Measurements from ENCODE around the gene RCAN3. TPM values are rescaled to one million over a fixed set of nuclear protein-coding genes. Genes with fewer than 3 reads are reported as not detected.

Gene RCAN3
- 4.9 TPM for total RNA-seq
- long read RNA-seq, full-length matches to known transcripts: 2 of 4 reads
- long read RNA-seq, partial matches to known transcripts: 0 of 4 reads
- long read RNA-seq, other reads (novel, unspliced or antisense): 2 of 4 reads

- Histone ChIP-seq H3K36me3 (no peaks in the 10 kb centered on the region), H3K9me3 (replicated peaks) (no peaks in the 10 kb centered on the region), H3K27me3 (ENCODE audit: low read depth) (no peaks in the 10 kb centered on the region), H3K27ac (replicated peaks) (peak within 1 kb of the TSS; percentile 93), H3K4me1 (peaks cover 26% of the 10 kb centered on the region), H3K4me3 (peak within 1 kb of the TSS; percentile 86)
- peak; percentile 88 for DNase-seq
- intact Hi-C loops (cut with micrococcal nuclease): loop anchor here (10.0 kb wide), 1 partner anchor 98 kb away; no protein-coding TSS in a partner anchor
- no peak for TF ChIP-seq CTCF (IDR thresholded peaks at IDR 0.05; ENCODE audit: borderline replicate concordance)
These were observed at the start of gene RCAN3 for GRCh38 chr1:24502709-24503058. TSS of gene RCAN3 (plus strand) at chr1:24502836. CDS start at chr1:24514373, 11,537 bp downstream.

- no peak for TF ChIP-seq CTCF (IDR thresholded peaks at IDR 0.05; ENCODE audit: borderline replicate concordance)
- intact Hi-C loops (cut with micrococcal nuclease): no loop called here
- no peak for DNase-seq
- Histone ChIP-seq H3K27ac (replicated peaks) (no peak overlapping the region), H3K9me3 (replicated peaks) (no peaks in the 10 kb centered on the region), H3K27me3 (ENCODE audit: low read depth) (no peaks in the 10 kb centered on the region), H3K4me3 (no peak overlapping the region), H3K4me1 (no peaks in the 10 kb centered on the region), H3K36me3 (peaks cover 85% of the 10 kb centered on the region)
These were observed 49.6 kb upstream of the RCAN3 start for GRCh38 chr1:24452922-24453485.

- no peak for TF ChIP-seq CTCF (IDR thresholded peaks at IDR 0.05; ENCODE audit: borderline replicate concordance)
- no peaks in the 10 kb centered on the region for H3K4me1 ChIP-seq
- DNase-seq: no peak
- H3K36me3 ChIP-seq: peaks cover 87% of the 10 kb centered on the region
- no peak overlapping the region for H3K27ac ChIP-seq (replicated peaks)
- intact Hi-C loops (cut with micrococcal nuclease): no loop called here
- H3K4me3 ChIP-seq: no peak overlapping the region
- H3K27me3 ChIP-seq (ENCODE audit: low read depth): no peaks in the 10 kb centered on the region
- no peaks in the 10 kb centered on the region for H3K9me3 ChIP-seq (replicated peaks)
These were observed 48.0 kb upstream of the RCAN3 start for GRCh38 chr1:24454673-24455072.

- peaks cover 85% of the 10 kb centered on the region for H3K36me3 ChIP-seq
- no peak overlapping the region for H3K4me3 ChIP-seq
- TF ChIP-seq CTCF (IDR thresholded peaks at IDR 0.05; ENCODE audit: borderline replicate concordance): no peak
- no peak overlapping the region for H3K27ac ChIP-seq (replicated peaks)
- DNase-seq: no peak
- H3K4me1 ChIP-seq: no peaks in the 10 kb centered on the region
- intact Hi-C loops (cut with micrococcal nuclease): no loop called here
- H3K27me3 ChIP-seq (ENCODE audit: low read depth): no peaks in the 10 kb centered on the region
- no peaks in the 10 kb centered on the region for H3K9me3 ChIP-seq (replicated peaks)
These were observed 47.4 kb upstream of the RCAN3 start for GRCh38 chr1:24455272-24455671.

- TF ChIP-seq CTCF (IDR thresholded peaks at IDR 0.05; ENCODE audit: borderline replicate concordance): no peak
- peaks cover 86% of the 10 kb centered on the region for H3K36me3 ChIP-seq
These were observed 44.8 kb upstream of the RCAN3 start for GRCh38 chr1:24457866-24458265.

More at GRCh38 chr1:24457866-24458265, 44.8 kb upstream of the RCAN3 start:
- DNase-seq: no peak
- intact Hi-C loops (cut with micrococcal nuclease): no loop called here
- H3K27me3 ChIP-seq (ENCODE audit: low read depth): no peaks in the 10 kb centered on the region
- no peaks in the 10 kb centered on the region for H3K4me1 ChIP-seq
- no peak overlapping the region for H3K4me3 ChIP-seq
- H3K9me3 ChIP-seq (replicated peaks): no peaks in the 10 kb centered on the region
- no peak overlapping the region for H3K27ac ChIP-seq (replicated peaks)
